ENCODE data around the gene ESYT3. TPM values are rescaled to one million over a fixed set of nuclear protein-coding genes. Genes with fewer than 3 reads are reported as not detected.

Gene ESYT3
- total and polyA plus RNA-seq, 2 of the 8 experiments (the other 6 are each of a cell fraction or from before 2014, with no cell fraction given) = 4.4 to 7.3 TPM

GRCh38 chr3:138398791-138399575 lies 35.4 kb upstream of the ESYT3 start (continued):
- TF ChIP-seq CTCF (IDR thresholded peaks at IDR 0.05; ENCODE audit: control extremely low read depth in 1 of 3, insufficient read depth in 1 of 3, low read depth in 1 of 3, low read length in 3 of 3) (no peak), NANOG (IDR thresholded peaks at IDR 0.05; ENCODE audit: insufficient read depth, low read depth, low read length, poor library complexity, severe bottlenecking) (no peak), HDAC2 (IDR thresholded peaks at IDR 0.05; ENCODE audit: borderline replicate concordance in 1 of 2, low read depth in 2 of 2, low read length in 2 of 2) (no peak), SP1 (IDR thresholded peaks at IDR 0.05; ENCODE audit: low read depth, low read length) (no peak), TEAD4 (IDR thresholded peaks at IDR 0.05; ENCODE audit: low read depth, low read length) (no peak), ZNF274 (IDR thresholded peaks at IDR 0.05; ENCODE audit: borderline replicate concordance, extremely low read depth, low read length) (no peak)

Measured in H1 (cell line).